K562 (cell line): ENCODE measurements around the gene C2CD4D. TPM values are rescaled to one million over a fixed set of nuclear protein-coding genes. Genes with fewer than 3 reads are reported as not detected.
A peak's percentile ranks its signal among the peaks of the same experiment; 100 is the strongest.

ENCODE experiments used
- ILK ChIP-seq: fragments of 450-650 bp; IDR thresholded peaks from 2 replicates; pipeline ENCODE4 v1.6.1; 2016; ENCODE audit warnings: missing genetic modification characterization, low read depth, mild to moderate bottlenecking, missing compliant biosample characterization, moderate library complexity, borderline replicate concordance
- KHSRP ChIP-seq: fragments of 450-650 bp; IDR thresholded peaks from 2 replicates; pipeline ENCODE4 v1.6.1; 2017
- MAFG ChIP-seq: fragments of 450-650 bp; conservative IDR thresholded peaks from 2 replicates; pipeline ENCODE4 v1.6.1; 2016; ENCODE audit warnings: missing genetic modification characterization, missing compliant biosample characterization
- NR2F6 ChIP-seq: fragments of 450-650 bp; formaldehyde crosslinking; IDR thresholded peaks from 2 replicates; pipeline ENCODE4 v1.4.0; 2020; ENCODE audit warnings: mild to moderate bottlenecking
- PKNOX1 ChIP-seq: fragments of 450-650 bp; IDR thresholded peaks from 2 replicates; pipeline ENCODE4 v1.6.1; 2016
- POLR2G ChIP-seq: fragments of 200-400 bp; formaldehyde crosslinking; IDR thresholded peaks from 2 replicates; pipeline ENCODE4 v1.6.1; 2017; ENCODE audit warnings: low read depth, mild to moderate bottlenecking, antibody characterized with exemption, low read length, moderate library complexity
- polyA plus RNA-seq, 8 experiments: library from polyadenylated mRNA; depleted of rRNA in 4 of 8; stranded (reverse) in 5 of 8; unstranded in 3 of 8; fragments of >200 nt; fragmentation: Nextera tagmentation in 2 of 8; fragmentation: Illumina TruSeq in 1 of 8; extraction: Ambion mirVana in 2 of 8; extraction: Trizol in 1 of 8; gene quantifications; 2 replicates each; pipeline versions ENCODE4 v1.2.1 to v1.2.3, GENCODE V29; 2011 to 2014; ENCODE audit warnings: inconsistent platforms in 1 of 8, missing spikeins in 1 of 8
- total RNA-seq, 7 experiments: library from RNA; depleted of rRNA in 6 of 7; stranded (reverse); fragments of >200 nt in 6 of 7; fragmentation: Illumina TruSeq in 2 of 7; extraction: Trizol in 2 of 7; gene quantifications; 2 replicates each; pipeline versions ENCODE4 v1.2.1 to v1.2.3, GENCODE V29; 2011 to 2021; ENCODE audit warnings: low replicate concordance in 1 of 7
- TF ChIP-seq, protein P1 (sequence below): fragments of 200-800 bp; sonication (Bioruptor generic); IDR thresholded peaks from 2 replicates; pipeline ENCODE4 v1.6.1; 2016; ENCODE audit warnings: missing genetic modification characterization, missing compliant biosample characterization
- TF ChIP-seq, protein P2 (sequence below), 2 experiments: IDR thresholded peaks; 2 replicates each; pipeline ENCODE4 v1.6.1; 2011; ENCODE audit warnings: borderline replicate concordance in 1 of 2, control low read depth in 1 of 2, low read depth in 1 of 2, low read length in 1 of 2, mild to moderate bottlenecking in 1 of 2, mixed read lengths in 1 of 2, moderate library complexity in 1 of 2; ENCODE audit not compliant: insufficient read depth in 1 of 2, insufficient read length in 1 of 2, poor library complexity in 1 of 2, severe bottlenecking in 1 of 2; ENCODE audit errors: extremely low read depth in 1 of 2

C2CD4D gene
- total and polyA plus RNA-seq, 9 of the 15 experiments (the other 6 are each of a cell fraction or from before 2014, with no cell fraction given), result not detected

DNA sequence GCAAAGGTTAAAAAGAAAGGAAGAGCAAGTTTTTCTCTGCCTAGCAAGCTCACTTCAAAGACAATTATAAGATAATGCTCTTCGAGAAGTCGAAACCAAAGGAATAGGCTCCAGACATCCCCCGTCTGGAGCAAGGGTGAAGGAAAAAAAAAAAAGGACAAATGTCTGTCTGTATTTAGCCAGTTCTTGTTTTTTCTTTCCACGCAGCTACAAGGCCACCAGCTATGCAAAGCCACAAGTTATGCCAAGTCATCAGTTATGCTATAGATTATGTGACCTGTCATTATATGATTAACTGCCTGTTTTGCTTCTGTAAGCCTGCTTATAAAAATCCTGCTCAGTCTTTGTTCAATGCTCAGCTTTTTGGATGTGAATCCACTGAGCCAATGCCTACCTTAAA lies 16.3 kb upstream of the C2CD4D start (continued):
- TF ChIP-seq, protein P1, sequence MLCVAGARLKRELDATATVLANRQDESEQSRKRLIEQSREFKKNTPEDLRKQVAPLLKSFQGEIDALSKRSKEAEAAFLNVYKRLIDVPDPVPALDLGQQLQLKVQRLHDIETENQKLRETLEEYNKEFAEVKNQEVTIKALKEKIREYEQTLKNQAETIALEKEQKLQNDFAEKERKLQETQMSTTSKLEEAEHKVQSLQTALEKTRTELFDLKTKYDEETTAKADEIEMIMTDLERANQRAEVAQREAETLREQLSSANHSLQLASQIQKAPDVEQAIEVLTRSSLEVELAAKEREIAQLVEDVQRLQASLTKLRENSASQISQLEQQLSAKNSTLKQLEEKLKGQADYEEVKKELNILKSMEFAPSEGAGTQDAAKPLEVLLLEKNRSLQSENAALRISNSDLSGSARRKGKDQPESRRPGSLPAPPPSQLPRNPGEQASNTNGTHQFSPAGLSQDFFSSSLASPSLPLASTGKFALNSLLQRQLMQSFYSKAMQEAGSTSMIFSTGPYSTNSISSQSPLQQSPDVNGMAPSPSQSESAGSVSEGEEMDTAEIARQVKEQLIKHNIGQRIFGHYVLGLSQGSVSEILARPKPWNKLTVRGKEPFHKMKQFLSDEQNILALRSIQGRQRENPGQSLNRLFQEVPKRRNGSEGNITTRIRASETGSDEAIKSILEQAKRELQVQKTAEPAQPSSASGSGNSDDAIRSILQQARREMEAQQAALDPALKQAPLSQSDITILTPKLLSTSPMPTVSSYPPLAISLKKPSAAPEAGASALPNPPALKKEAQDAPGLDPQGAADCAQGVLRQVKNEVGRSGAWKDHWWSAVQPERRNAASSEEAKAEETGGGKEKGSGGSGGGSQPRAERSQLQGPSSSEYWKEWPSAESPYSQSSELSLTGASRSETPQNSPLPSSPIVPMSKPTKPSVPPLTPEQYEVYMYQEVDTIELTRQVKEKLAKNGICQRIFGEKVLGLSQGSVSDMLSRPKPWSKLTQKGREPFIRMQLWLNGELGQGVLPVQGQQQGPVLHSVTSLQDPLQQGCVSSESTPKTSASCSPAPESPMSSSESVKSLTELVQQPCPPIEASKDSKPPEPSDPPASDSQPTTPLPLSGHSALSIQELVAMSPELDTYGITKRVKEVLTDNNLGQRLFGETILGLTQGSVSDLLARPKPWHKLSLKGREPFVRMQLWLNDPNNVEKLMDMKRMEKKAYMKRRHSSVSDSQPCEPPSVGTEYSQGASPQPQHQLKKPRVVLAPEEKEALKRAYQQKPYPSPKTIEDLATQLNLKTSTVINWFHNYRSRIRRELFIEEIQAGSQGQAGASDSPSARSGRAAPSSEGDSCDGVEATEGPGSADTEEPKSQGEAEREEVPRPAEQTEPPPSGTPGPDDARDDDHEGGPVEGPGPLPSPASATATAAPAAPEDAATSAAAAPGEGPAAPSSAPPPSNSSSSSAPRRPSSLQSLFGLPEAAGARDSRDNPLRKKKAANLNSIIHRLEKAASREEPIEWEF (CRISPR knock-in tag), result peak; percentile 76; the same call in 1 of the 2 replicates
- TF ChIP-seq MAFG (tag), result peak; percentile 94
- TF ChIP-seq, protein P2, sequence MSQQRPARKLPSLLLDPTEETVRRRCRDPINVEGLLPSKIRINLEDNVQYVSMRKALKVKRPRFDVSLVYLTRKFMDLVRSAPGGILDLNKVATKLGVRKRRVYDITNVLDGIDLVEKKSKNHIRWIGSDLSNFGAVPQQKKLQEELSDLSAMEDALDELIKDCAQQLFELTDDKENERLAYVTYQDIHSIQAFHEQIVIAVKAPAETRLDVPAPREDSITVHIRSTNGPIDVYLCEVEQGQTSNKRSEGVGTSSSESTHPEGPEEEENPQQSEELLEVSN (IDR thresholded peaks at IDR 0.05; ENCODE audit: borderline replicate concordance in 1 of 2, extremely low read depth in 1 of 2, insufficient read depth in 1 of 2, insufficient read length in 1 of 2, low read depth in 1 of 2, low read length in 1 of 2, poor library complexity in 1 of 2, severe bottlenecking in 1 of 2), result no peak
- no peak for TF ChIP-seq NR2F6 (CRISPR knock-in tag)
- peak; percentile 79 for TF ChIP-seq PKNOX1
- TF ChIP-seq POLR2G, result no peak
- no peak for TF ChIP-seq KHSRP
- TF ChIP-seq ILK (tag), result no peak
